OCI-LY7 (cell line): ENCODE results near the gene NPB. TPM values are rescaled to one million over a fixed set of nuclear protein-coding genes. Genes with fewer than 3 reads are reported as not detected.

Source experiments
- BruUV-seq: library from RNA; stranded (reverse); fragments of 400-500 nt; replicated peaks from 2 replicates; lab custom pipeline; 2021; lab: Mats Ljungman, UMichigan
- CTCF ChIA-PET: fragments of 300-600 bp; sonication (Branson Sonifier 250); formaldehyde crosslinking; loops from one replicate; lab custom pipeline; 2022; ENCODE audit warnings: antibody characterized with exemption; ENCODE audit not compliant: unreplicated experiment; lab: Charles Lee
- POLR2A ChIA-PET: fragments of 300-600 bp; sonication (Branson Sonifier 250); formaldehyde crosslinking; loops from one replicate; lab custom pipeline; 2022; ENCODE audit warnings: antibody characterized with exemption; lab: Charles Lee
- DNase-seq: peaks from one replicate; pipeline ENCODE4 v3.0.0-alpha.2; 2015; ENCODE audit warnings: low spot score
- H2AFZ ChIP-seq: fragments of 200-600 bp; sonication (generic), shearing (Covaris generic); 2 replicates; pipeline ENCODE4 v1.6.1; 2014; ENCODE audit warnings: mild to moderate bottlenecking, antibody characterized with exemption, low read length, moderate library complexity
- H3K27ac ChIP-seq: fragments of 200-600 bp; sonication (generic); 2 replicates; pipeline ENCODE4 v1.5.1; 2014; ENCODE audit warnings: mixed run types, low read depth, mild to moderate bottlenecking, moderate library complexity, low read length, inconsistent platforms; ENCODE audit not compliant: poor library complexity, severe bottlenecking
- H3K36me3 ChIP-seq: fragments of 200-600 bp; sonication (generic); 2 replicates; pipeline ENCODE4 v1.6.1; 2014; ENCODE audit warnings: mild to moderate bottlenecking, antibody characterized with exemption, low read length, moderate library complexity, mixed read lengths; ENCODE audit not compliant: insufficient read depth
- H3K4me1 ChIP-seq: fragments of 200-600 bp; sonication (generic); 2 replicates; pipeline ENCODE4 v1.5.1; 2014; ENCODE audit warnings: mild to moderate bottlenecking, low read length; ENCODE audit not compliant: insufficient read depth, poor library complexity, severe bottlenecking
- H3K4me2 ChIP-seq: fragments of 200-600 bp; sonication (generic); 2 replicates; pipeline ENCODE4 v1.6.1; 2014; ENCODE audit warnings: mild to moderate bottlenecking, low read length
- H3K4me3 ChIP-seq: fragments of 200-600 bp; sonication (generic); 2 replicates; pipeline ENCODE4 v1.5.1; 2014; ENCODE audit warnings: mild to moderate bottlenecking, low read depth, low read length; ENCODE audit not compliant: poor library complexity, severe bottlenecking
- H3K79me2 ChIP-seq: fragments of 200-600 bp; sonication (generic); 2 replicates; pipeline ENCODE4 v1.6.1; 2016; ENCODE audit warnings: low read depth, mild to moderate bottlenecking, low read length, moderate library complexity, mixed read lengths; ENCODE audit not compliant: insufficient read depth
- H3K9me2 ChIP-seq: fragments of 200-600 bp; sonication (generic); 2 replicates; pipeline ENCODE4 v1.6.1; 2016; ENCODE audit warnings: mild to moderate bottlenecking, low read length, mixed read lengths; ENCODE audit not compliant: insufficient read depth
- H3K9me3 ChIP-seq: fragments of 200-600 bp; sonication (generic); 2 replicates; pipeline ENCODE4 v1.6.1; 2014; ENCODE audit warnings: mild to moderate bottlenecking, mixed run types, low read length, mixed read lengths
- H4K20me1 ChIP-seq: fragments of 200-600 bp; sonication (generic); 2 replicates; pipeline ENCODE4 v1.6.1; 2014; ENCODE audit warnings: mild to moderate bottlenecking, antibody characterized with exemption, low read length, moderate library complexity, mixed read lengths; ENCODE audit not compliant: insufficient read depth
- CTCF ChIP-seq: fragments of 200-600 bp; sonication (generic); conservative IDR thresholded peaks from 2 replicates; pipeline ENCODE4 v1.5.1; 2014; ENCODE audit warnings: mild to moderate bottlenecking, antibody characterized with exemption, low read length, moderate library complexity, mixed read lengths
- EZH2phosphoT487 ChIP-seq: fragments of 200-600 bp; sonication (generic); IDR thresholded peaks from 2 replicates; pipeline ENCODE4 v1.6.1; 2018; ENCODE audit warnings: low read depth, borderline replicate concordance, mild to moderate bottlenecking, mixed run types, antibody characterized with exemption, low read length, moderate library complexity, mixed read lengths
- intact Hi-C: fragments of 100-400 bp; cut with micrococcal nuclease; formaldehyde crosslinking; loops from one replicate; pipeline ENCODE4 v1.10.0; 2022; ENCODE audit not compliant: unreplicated experiment
- total RNA-seq, 2 experiments: library from RNA; depleted of rRNA in 1 of 2; stranded (reverse); fragments of >200 nt in 1 of 2; shearing (Covaris generic) in 1 of 2; gene quantifications; 2 replicates each; pipeline ENCODE4 v1.2.3, GENCODE V29; 2014 to 2022

The NPB gene
- total RNA-seq, 2 experiments from 2014 or later, result 2.8 to 3.2 TPM

GRCh38 chr17:81899514-81900166, 2.4 kb upstream of the NPB start:
- intact Hi-C loops, result no loop called here
- H3K9me2 ChIP-seq, result no peaks in the 10 kb centered on the region
- peaks cover 2% of the 10 kb centered on the region for H3K4me1 ChIP-seq
- H3K9me3 ChIP-seq, result no peaks in the 10 kb centered on the region
- H3K27ac ChIP-seq, result no peak overlapping the region
- H2AFZ ChIP-seq, result no peak overlapping the region
- peaks cover 1% of the 10 kb centered on the region; the same call in 1 of the 2 replicates for H3K79me2 ChIP-seq
- no peak overlapping the region for H3K4me2 ChIP-seq
- no peak for TF ChIP-seq EZH2phosphoT487
- TF ChIP-seq CTCF, result no peak
- ChIA-PET POLR2A (no interaction called here), CTCF (no interaction called here)
- H3K4me3 ChIP-seq, result no peak overlapping the region
- DNase-seq, result no peak
- no TSS peak for BruUV-seq
- H3K36me3 ChIP-seq, result peaks cover 56% of the 10 kb centered on the region
- no peaks in the 10 kb centered on the region for H4K20me1 ChIP-seq

GRCh38 chr17:81900181-81900820, 1.7 kb upstream of the NPB start:
- POLR2A ChIA-PET, result no interaction called here
- Histone ChIP-seq H3K27ac (no peak overlapping the region), H2AFZ (no peak overlapping the region), H3K4me2 (no peak overlapping the region), H3K4me1 (no peaks in the 10 kb centered on the region), H4K20me1 (no peaks in the 10 kb centered on the region), H3K36me3 (peaks cover 52% of the 10 kb centered on the region), H3K4me3 (no peak overlapping the region), H3K9me3 (no peaks in the 10 kb centered on the region), H3K9me2 (no peaks in the 10 kb centered on the region), H3K79me2 (no peaks in the 10 kb centered on the region; the same call in 1 of the 2 replicates)
- no TSS peak for BruUV-seq
- TF ChIP-seq EZH2phosphoT487 (no peak), CTCF (no peak)
- CTCF ChIA-PET, result no interaction called here
- DNase-seq, result no peak
- intact Hi-C loops, result no loop called here
